Activated gamma-delta T cell treated with Interleukin-2 at 50 U/mL for 16 hours (primary cell): ENCODE results near the gene CDK3.
A peak's percentile ranks its signal among the peaks of the same experiment; 100 is the strongest.

Experiments
- DNase-seq: peaks from one replicate; pipeline ENCODE4 v3.0.0-alpha.2; 2020

The CDK3 gene

DNA sequence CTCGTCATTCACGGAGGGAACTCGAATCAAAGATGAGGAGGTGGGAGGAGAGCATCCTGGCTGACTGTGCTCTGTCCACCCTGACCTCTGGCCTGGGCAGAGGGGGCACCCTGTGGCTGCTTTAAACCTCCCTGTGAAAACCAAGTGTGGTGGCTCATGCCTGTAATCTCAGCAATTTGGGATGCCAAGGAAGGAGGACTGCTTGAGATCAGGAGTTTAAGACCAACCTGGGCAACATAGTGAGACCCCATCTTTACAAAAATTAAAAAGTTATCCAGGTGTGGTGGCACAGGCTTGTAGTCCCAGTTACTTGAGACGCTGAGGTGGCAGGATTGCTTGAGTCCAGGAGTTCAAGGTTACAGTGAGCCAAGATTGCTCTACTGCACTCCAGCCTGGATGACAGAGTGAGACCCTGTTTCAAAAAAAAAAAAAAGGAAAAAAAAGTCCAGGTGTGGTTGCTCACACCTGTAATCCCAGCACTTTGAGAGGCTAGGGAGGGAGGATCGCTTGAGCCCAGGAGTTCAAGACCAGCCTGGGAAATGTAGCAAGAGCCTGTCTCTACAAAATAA, 5.8 kb upstream of the CDK3 start:
- no peak for DNase-seq

DNA sequence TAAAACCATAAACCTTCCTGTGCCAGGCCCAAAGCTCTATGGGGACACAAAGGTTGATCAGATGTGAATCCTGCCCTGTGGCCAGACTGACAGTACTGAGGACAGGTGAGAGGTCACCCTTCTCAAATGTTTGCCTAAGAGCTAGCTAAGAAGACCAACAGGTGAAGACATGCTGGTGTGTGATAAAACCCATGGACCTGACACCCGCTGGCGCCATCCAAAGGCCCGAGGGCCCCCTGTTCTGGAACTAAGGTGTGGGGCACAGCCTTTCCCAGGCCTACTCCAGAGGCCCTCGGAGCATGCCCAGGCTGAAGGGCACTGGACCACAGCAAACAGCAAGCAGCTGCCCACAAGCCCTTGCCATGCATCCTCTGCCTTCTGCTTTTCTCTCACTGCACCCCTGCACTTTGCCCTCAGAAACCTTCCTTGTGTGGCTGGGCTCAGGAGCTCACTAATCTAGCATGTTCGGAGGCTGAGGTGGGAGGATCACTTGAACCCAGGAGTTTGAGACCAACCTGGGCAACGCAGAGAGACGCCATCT, 5.2 kb upstream of the CDK3 start:
- no peak for DNase-seq

GRCh38 chr17:75996665-75997590, 3.7 kb upstream of the CDK3 start:
- no peak for DNase-seq

DNA sequence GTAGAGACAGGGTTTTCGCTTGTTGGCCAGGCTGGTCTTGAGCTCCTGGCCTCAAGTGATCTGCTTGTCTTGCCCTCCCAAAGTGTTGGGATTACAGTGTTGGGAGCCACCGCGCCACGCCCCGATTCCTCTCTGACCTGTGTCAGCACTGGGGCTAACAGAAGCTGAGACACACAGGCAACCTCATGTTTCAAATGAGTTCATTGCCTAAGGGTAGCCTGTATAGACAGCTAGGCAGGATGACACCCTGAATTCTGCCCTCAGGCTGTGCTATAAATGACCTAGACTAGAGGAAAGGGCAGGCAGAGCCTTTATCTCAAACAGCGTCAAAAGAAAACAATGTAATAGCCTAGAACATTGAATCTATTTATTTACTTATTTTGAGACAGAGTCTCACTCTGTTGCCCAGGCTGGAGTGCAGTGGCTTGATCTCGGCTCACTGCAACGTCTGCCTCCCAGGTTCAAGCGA, 2.3 kb upstream of the CDK3 start:
- DNase-seq = no peak

- DNase-seq = peak; percentile 58
Observed at GRCh38 chr17:76000016-76000754, 470 bp upstream of the CDK3 start.

GRCh38 chr17:76002100-76002499, 1.4 kb downstream of the CDK3 start:
- no peak for DNase-seq

DNA sequence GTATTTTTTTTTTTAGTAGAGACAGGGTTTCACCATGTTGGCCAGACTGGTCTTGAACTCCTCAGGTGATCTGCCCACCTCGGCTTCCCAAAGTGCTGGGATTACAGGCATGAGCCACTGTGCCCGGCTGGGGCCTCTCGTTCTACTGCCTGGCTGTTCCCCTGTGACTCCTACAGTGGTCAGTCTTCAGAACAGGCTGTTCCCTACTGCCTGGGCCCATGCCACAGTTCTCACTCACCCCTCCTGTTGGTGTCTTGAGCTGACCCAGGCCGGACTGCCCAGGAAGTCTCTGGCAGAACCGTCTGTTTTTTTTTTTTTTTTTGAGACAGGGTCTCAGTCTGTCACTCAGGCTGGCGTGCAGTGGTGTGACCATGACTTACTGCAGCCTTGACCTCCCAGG, 3.3 kb downstream of the CDK3 start:
- DNase-seq = no peak

DNA sequence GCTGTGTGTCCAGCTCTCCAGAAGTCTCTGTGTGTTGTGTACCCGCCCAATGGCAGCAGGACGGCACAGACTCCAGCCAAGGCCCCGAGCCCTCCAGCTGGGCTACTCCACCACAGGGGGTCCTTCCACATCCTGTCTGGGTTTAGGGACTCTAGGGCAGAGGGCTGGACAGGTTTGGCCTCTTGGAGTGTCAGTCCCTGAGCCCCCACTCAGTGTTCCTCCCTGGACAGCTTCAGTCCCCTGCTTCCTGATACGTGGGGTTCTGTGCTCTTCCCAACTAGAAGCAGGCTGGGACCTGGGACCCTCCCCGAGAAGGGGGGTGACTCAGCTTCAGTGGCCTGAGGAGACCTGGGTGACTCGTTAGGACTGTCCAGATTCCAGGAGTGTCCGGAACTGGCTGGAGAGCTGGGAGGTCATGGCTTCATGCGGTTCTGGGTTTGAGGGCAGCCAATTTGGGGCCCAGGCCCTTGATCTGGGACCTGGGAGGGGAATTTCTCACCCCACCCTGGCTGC, 4.2 kb downstream of the CDK3 start:
- DNase-seq = no peak

DNA sequence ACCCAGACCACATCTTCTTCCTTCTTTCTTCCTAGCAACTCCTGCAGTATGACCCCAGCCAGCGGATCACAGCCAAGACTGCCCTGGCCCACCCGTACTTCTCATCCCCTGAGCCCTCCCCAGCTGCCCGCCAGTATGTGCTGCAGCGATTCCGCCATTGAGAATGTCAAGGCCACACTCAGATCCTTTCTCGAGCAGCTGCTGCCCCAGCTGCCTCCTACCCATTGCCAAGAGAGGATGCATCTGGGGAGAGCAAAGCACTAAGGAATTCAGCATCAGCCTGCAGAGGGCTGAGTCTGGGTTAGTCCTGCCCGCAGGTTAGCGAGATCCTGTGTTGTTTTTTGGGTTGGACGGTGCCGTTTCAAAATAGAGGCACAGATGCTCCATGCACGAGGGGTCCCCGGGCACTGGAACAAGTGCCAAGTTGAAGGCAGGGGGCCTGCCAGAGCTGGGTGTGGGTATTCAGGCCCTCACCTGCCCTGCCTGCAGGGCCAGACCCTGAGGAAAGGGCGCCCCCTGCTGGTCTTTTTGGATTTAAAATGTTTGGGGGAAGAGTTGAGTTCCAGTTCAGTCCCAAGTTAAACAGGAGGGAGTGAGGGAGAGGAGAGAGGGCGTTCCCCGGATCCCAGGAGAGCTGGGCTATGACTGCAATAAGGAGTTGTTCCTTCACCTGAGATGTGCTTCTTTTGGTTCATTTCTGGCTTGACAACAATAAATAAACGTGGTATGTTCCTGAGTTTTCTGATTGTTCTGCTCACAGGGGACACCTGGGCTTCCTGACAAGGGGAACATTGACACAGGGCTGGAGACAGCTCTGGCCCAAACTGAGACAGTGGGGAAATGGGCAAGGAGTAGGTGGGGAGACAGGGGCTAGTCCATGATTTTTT, 4.9 kb downstream of the CDK3 start:
- DNase-seq = peak; percentile 84

DNA sequence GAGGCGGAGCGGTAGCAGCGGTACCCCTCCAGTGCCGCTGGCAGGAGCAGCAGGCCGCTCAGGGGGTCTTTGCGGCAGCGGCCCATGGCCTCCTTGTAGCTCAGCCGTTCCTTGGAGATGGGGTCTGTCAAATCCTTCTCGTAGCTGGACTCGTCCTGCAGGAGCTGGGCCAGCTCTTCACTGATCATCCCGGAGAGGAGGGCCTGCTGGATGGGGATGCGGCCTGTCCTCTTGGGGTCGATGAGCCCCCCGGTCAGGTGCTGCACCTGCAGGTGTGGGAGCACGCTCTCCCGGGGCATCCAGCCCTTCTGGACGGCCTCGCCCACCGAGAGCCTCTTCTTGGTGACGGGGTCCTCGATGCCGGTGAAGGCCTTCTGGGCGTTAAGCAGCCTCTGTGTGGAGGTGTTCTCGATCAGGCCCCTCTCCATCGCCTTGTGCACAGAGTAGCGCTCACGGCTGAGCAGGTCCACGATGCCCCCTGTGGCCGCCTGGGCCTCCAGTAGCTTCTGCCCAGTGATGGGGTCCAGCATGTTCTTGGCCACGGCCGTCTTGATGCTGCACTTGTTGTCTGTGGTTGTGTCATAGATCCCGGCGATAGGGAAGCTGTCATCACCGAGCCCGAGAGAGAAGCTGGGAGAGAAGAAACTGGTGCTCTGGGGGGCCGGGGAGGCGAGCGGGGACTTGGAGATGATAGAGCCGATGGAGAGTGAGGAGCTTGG, 6.6 kb downstream of the CDK3 start:
- no peak for DNase-seq

GRCh38 chr17:76007850-76008165, 7.2 kb downstream of the CDK3 start:
- DNase-seq = no peak

DNA sequence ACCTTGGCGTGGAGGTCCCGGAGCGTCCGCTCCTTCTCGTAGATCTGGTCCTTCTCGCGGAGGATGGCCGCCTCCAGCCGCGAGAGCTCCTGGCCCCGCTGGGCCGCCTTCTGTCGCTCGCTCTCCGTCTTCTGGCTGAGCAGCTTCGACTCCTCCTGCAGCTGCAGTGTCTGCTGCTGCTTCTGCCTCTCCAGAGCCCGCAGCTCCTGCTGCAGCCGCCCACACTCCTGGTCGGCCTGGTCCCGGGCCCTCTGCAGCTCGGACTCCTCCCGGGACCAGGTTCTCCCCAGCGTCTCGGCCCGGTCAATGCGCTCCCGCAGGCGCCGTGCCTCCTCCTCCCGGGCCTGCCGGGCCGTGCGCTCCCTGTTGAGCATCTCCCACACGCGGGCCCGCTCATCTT, 7.6 kb downstream of the CDK3 start:
- no peak for DNase-seq

DNA sequence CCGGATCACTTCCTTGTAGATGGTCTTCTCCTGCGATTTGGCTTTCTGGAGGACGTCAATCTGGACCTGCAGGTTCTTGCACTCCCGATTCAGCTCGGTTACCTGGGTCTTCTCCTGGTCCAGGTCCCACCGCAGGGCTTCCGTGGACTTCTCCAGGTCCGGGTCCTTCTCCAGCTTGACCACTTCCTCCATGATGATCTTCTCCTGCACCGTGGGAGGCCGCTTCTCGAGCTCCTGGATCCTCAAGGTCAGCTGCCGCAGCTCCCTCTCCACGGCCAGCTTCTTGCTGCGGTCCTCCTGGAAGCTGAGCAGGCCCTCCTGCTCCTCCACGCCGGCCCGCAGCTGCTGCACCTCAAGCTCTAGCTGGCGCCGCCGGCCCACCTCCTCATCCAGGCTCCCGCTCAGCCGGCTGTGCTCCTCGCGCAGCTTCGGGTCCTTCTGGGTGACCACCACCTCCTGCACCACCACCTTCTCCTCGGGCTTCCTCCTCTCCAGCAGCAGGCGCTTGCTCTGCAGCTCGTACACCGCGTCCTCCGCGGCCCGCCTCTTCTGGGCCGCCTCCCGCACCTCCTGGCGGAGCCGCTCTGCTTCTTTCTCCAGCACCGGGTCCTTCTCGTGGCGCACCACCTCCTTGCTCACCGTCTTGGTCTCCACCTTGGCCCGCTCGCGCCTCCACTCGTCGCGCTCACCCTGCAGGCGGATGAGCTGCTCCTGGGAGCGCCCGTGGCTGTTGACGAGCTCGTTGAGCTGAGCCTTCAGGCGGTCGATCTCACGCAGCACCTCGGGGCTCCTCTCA, 8.2 kb downstream of the CDK3 start:
- no peak for DNase-seq

DNA sequence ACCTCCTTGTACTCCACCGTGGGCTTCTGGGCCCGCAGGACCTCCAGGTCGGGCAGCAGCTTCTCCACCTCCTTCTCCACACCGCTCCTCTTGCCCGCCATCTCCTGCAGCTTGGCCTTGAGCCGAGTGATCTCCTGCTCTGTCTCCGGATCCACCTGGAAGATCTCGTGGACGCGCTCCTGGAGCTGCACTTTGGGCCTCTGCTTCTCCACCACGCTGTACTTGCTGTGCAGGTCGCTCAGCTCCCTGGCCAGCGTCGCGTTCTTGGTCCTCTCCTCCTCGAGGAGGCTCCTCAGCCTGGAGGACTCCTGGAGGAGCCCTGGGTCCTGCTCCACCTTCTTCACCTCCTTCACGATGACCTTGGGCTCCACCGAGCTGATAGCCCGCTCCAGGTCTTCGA, 8.8 kb downstream of the CDK3 start:
- no peak for DNase-seq

GRCh38 chr17:76009969-76010661, 9.5 kb downstream of the CDK3 start:
- DNase-seq = no peak

GRCh38 chr17:76011951-76012350, 11.3 kb downstream of the CDK3 start:
- no peak for DNase-seq

- DNase-seq = no peak
Observed at GRCh38 chr17:76013377-76013932, 12.8 kb downstream of the CDK3 start.

DNA sequence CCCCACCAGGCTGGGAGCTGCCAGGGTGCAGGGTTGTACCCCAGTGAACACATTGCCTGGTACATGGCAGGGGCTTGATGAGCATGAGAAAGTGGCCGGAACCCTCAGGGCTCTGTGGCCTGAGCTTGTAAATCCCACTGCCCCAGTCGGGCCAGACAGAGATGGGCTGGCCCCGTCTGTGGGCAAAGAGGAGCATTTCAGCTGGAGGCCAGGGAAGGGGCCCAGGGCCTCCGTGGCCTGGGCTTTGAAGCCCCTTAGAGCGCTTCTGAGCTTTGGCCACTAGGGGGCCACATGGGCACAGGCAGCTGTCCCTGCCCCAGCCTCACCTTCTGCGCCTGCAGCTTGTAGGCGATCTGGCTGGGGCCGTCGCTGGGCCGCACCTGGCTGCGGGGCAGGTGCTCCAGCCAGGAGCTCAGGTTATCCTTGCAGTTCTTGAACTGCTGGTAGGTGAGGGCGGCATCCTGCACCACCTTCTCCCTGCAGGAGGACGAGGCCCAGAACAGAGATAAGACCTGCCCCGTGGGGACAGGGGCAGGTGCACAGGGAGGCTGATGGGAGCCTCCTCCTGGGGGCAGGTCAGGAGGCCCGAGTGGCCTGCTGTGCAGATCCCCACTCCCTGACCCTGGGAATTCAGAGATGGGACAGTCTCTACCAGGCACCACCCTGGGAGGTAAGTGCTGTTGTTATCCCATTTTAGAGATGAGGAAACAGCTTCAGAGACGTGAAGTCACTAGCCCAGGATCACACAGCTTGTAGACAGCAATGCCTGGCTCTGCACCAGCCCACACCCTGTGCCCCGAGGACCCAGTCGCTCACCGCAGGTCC, 13.7 kb downstream of the CDK3 start:
- peak; percentile 79 for DNase-seq

- no peak for DNase-seq
Observed at GRCh38 chr17:76014925-76015261, 14.2 kb downstream of the CDK3 start.
